Muscle of leg (tissue), 11 donors: Measurements from ENCODE around the gene MIER3. TPM values are rescaled to one million over a fixed set of nuclear protein-coding genes. Genes with fewer than 3 reads are reported as not detected.
"Not testable (repeated sequence)": the region's sequence is repeated elsewhere in the genome, so short reads cannot be mapped to it uniquely, and the experiment has no call there.

Experiments
- DNase-seq: peaks from one replicate; pipeline ENCODE4 v3.0.0; 2013
- H3K27ac ChIP-seq: one replicate; pipeline ENCODE4 v1.5.1; 2013; ENCODE audit warnings: mild to moderate bottlenecking, low read length, control low read depth
- H3K27me3 ChIP-seq: one replicate; pipeline ENCODE4 v1.6.1; 2013; ENCODE audit warnings: low read length; ENCODE audit not compliant: control insufficient read depth, insufficient read depth
- H3K36me3 ChIP-seq: one replicate; pipeline ENCODE4 v1.6.1; 2013; ENCODE audit warnings: low read length; ENCODE audit not compliant: control insufficient read depth, insufficient read depth
- H3K4me1 ChIP-seq: one replicate; pipeline ENCODE4 v1.6.1; 2013; ENCODE audit warnings: low read length; ENCODE audit not compliant: control insufficient read depth, insufficient read depth
- H3K4me3 ChIP-seq: one replicate; pipeline ENCODE4 v1.5.1; 2013; ENCODE audit warnings: low read length, control low read depth
- H3K9me3 ChIP-seq: replicated peaks from 2 replicates; pipeline ENCODE4 v1.6.1; 2013; ENCODE audit warnings: low read depth, low read length; ENCODE audit not compliant: control insufficient read depth
- WGBS: methylation state at CpG from one replicate; pipeline ENCODE4 v1.1.5; 2013; ENCODE audit warnings: missing lambda C conversion rate; ENCODE audit not compliant: insufficient coverage; 5-methylcytosine and 5-hydroxymethylcytosine counted together
- polyA plus RNA-seq, 8 donors: library from polyadenylated mRNA; unstranded; fragments of 120-200 nt; gene quantifications; one replicate each; pipeline versions ENCODE4 v1.2.1 to v1.2.3, GENCODE V29; 2013; ENCODE audit warnings: inconsistent platforms in 1 of 8, low replicate concordance in 1 of 8; ENCODE audit not compliant: insufficient read length in 8 of 8, insufficient read depth in 1 of 8
- total RNA-seq: library from RNA; stranded (reverse); fragments of 120-200 nt; gene quantifications from one replicate; pipeline ENCODE4 v1.2.4, GENCODE V29; 2013

The MIER3 gene
- total and polyA plus RNA-seq, 9 donors: 15.0 to 28.5 (median 20.3) TPM

DNA sequence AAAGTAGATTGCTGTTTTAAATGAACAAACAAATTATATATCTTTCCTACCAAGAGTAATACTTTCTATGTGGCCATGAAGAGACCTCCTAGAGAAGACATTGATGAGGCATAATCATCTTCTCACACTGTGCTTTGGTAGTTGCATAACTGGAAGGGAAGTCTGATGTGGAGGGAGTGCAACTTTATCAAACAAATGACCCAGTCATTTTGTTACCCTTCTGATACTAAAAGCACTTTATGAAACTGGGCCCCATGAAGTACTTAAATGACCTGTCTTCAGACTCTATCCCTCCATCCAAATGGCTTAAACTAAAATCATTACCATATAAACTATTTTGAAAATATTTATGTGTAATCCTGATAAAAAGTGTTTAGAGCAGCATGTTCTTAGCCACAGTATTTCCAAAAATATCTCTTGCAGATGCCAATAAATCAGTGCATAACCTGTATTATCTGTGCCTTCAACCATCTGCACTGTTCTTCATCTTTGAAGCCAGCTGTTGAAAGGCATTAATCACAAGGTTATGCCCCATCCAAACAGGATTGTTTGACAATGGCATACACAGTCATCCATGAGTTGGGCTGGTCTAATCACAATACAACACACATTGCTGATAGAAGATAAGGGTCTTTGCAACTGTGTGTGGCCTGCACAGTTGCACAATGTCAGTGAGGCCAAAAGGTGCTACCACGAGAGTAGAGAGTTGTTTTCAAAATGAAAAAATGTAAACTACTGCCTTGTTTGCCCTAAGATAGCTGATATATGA is 31.9 kb upstream of the MIER3 start:
- H3K9me3 ChIP-seq: no peaks in the 10 kb centered on the region
- no peaks in the 10 kb centered on the region for H3K4me1 ChIP-seq
- no peak overlapping the region for H3K27ac ChIP-seq
- no peaks in the 10 kb centered on the region for H3K27me3 ChIP-seq
- no peak overlapping the region for H3K4me3 ChIP-seq
- no CpG with 5 or more reads among the region's 1 CpG for WGBS
- DNase-seq: no peak
- H3K36me3 ChIP-seq: no peaks in the 10 kb centered on the region

DNA sequence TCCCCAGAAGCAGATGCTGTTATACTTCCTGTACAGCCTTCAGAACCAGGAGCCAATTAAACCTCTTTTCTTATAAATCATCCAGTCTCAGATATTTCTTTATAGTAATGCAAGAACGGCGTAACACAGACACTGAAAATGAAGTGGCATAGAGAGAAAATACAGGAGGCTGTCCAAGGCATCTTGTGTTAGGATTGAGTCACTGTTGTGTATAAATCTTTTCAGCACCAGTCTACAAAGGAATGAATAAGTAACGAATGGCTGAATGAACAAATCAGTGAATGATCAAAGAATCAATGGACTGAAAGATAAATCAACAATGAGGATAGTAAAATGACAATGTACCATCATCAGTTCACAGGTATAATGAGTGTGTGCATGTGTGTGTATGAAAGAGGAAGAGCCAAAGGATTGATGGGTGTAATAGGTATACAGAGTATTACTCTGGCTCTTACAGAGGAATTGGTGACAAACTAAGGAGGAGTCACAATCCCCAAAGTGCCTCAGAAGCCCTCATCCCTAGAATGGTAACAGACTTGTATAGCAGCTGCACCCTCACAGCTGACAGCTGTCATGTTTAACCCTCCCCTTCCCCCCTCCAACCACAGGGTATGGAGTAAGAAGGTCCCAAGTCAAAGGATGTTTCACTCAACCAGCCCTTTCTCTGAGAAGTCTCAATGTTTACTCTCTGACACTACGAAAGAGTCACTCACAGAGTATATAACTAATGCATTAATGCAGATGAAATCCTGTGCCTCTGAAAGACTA is 29.8 kb upstream of the MIER3 start:
- H3K36me3 ChIP-seq: no peaks in the 10 kb centered on the region
- H3K27ac ChIP-seq: no peak overlapping the region
- no peaks in the 10 kb centered on the region for H3K27me3 ChIP-seq
- H3K9me3 ChIP-seq: no peaks in the 10 kb centered on the region
- no CpG with 5 or more reads among the region's 4 CpGs for WGBS
- DNase-seq: no peak
- H3K4me1 ChIP-seq: no peaks in the 10 kb centered on the region
- H3K4me3 ChIP-seq: no peak overlapping the region

- H3K27me3 ChIP-seq: no peaks in the 10 kb centered on the region
- 58% methylated on average over 11 of the region's 13 CpGs for WGBS
- no peak overlapping the region for H3K27ac ChIP-seq
- no peaks in the 10 kb centered on the region for H3K9me3 ChIP-seq
- H3K4me3 ChIP-seq: no peak overlapping the region
- no peaks in the 10 kb centered on the region for H3K36me3 ChIP-seq
- DNase-seq: no peak
- H3K4me1 ChIP-seq: no peaks in the 10 kb centered on the region
Measured at GRCh38 chr5:56979968-56980367, 28.0 kb upstream of the MIER3 start.

DNA sequence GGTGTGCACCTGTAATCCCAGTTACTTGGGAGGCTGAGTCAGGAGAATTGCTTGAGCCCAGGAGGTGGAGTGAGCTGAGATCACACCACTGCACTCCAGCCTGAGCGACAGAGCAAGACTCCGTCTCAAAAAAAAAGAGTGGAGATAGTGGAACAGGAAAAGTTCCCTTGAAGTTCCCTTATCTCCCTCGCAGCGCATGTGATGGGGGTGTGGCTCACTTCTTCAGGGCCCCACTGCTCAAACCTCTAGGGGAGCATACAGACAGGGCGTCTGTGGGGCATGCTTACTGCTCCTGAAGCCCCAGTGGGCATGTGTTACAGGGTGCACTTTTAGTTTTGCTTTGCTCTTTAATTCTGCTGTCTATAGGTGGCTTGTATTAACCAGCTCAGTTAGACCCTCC is 27.6 kb upstream of the MIER3 start:
- not testable (repeated sequence) for DNase-seq, H3K4me1 ChIP-seq, H3K4me3 ChIP-seq, H3K36me3 ChIP-seq, H3K9me3 ChIP-seq, H3K27ac ChIP-seq, H3K27me3 ChIP-seq
- WGBS: no CpG with 5 or more reads among the region's 5 CpGs

- 22% methylated on average over 1 of the region's 2 CpGs for WGBS
- Histone ChIP-seq H3K4me1 (no peaks in the 10 kb centered on the region), H3K27me3 (no peaks in the 10 kb centered on the region), H3K4me3 (no peak overlapping the region), H3K27ac (no peak overlapping the region), H3K9me3 (no peaks in the 10 kb centered on the region), H3K36me3 (no peaks in the 10 kb centered on the region)
- no peak for DNase-seq
Measured at GRCh38 chr5:56977822-56978221, 25.9 kb upstream of the MIER3 start.

DNA sequence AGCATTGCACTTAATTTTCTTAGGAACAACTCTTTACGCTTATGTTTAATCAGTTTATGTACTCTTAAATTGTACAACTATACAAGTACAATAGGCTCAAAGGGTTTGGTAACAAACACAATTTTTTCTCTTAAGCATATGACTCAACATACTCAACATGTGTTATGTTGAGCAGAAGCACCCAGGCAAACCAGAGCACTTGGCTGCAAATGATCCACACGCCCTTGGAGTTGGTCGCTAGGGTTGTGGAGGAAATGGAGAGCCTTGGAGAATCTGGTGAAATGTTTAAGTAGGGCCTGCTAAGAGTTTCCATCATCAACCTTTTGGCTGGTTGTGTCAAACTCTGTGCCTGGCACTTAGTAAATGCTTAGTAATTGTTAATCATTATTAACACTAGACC is 25.1 kb upstream of the MIER3 start:
- H3K9me3 ChIP-seq: no peaks in the 10 kb centered on the region
- H3K4me1 ChIP-seq: no peaks in the 10 kb centered on the region
- H3K36me3 ChIP-seq: no peaks in the 10 kb centered on the region
- no CpG with 5 or more reads among the region's 3 CpGs for WGBS
- H3K27ac ChIP-seq: no peak overlapping the region
- DNase-seq: no peak
- H3K27me3 ChIP-seq: no peaks in the 10 kb centered on the region
- H3K4me3 ChIP-seq: no peak overlapping the region

DNA sequence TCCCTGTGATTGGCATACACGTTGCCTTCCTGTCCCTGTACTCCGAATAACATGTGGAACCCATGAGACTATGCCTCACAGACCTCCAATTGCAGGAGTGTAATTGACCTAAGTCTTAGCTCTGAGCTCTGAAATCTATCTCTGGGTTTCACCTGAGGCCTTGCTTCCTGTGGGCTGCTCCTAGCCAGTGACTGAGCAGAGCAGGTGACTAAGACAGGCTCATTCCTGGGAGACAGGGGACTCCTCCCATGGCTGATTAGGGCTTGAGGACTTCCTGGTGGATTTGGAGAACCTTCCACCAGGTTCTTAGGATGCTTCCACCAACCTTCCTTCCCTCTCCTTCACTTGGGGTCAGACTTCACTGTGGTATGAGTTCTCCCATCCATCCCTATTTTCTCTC is 22.3 kb upstream of the MIER3 start:
- no peak for DNase-seq
- H3K36me3 ChIP-seq: no peaks in the 10 kb centered on the region
- 75% methylated on average over 2 of the region's 2 CpGs for WGBS
- no peaks in the 10 kb centered on the region for H3K9me3 ChIP-seq
- no peak overlapping the region for H3K4me3 ChIP-seq
- H3K27me3 ChIP-seq: no peaks in the 10 kb centered on the region
- H3K27ac ChIP-seq: no peak overlapping the region
- no peaks in the 10 kb centered on the region for H3K4me1 ChIP-seq

- H3K36me3 ChIP-seq: no peaks in the 10 kb centered on the region
- H3K9me3 ChIP-seq: no peaks in the 10 kb centered on the region
- H3K4me1 ChIP-seq: no peaks in the 10 kb centered on the region
- WGBS: 14% methylated on average over 2 of the region's 6 CpGs
- H3K27me3 ChIP-seq: no peaks in the 10 kb centered on the region
- H3K4me3 ChIP-seq: no peak overlapping the region
- no peak overlapping the region for H3K27ac ChIP-seq
- DNase-seq: no peak
Measured at GRCh38 chr5:56973473-56973872, 21.6 kb upstream of the MIER3 start.

GRCh38 chr5:56971275-56971674 is 19.4 kb upstream of the MIER3 start:
- peaks cover 2% of the 10 kb centered on the region for H3K27me3 ChIP-seq
- no peak for DNase-seq
- H3K4me1 ChIP-seq: no peaks in the 10 kb centered on the region
- no peak overlapping the region for H3K27ac ChIP-seq
- H3K4me3 ChIP-seq: no peak overlapping the region
- no peaks in the 10 kb centered on the region for H3K9me3 ChIP-seq
- no CpG with 5 or more reads among the region's 3 CpGs for WGBS
- no peaks in the 10 kb centered on the region for H3K36me3 ChIP-seq

GRCh38 chr5:56964173-56964572 is 12.2 kb upstream of the MIER3 start:
- no peak for DNase-seq
- H3K4me3 ChIP-seq: no peak overlapping the region
- H3K27me3 ChIP-seq: peaks cover 8% of the 10 kb centered on the region
- H3K9me3 ChIP-seq: no peaks in the 10 kb centered on the region
- WGBS: no CpG with 5 or more reads among the region's 2 CpGs
- H3K27ac ChIP-seq: no peak overlapping the region
- H3K36me3 ChIP-seq: no peaks in the 10 kb centered on the region
- H3K4me1 ChIP-seq: no peaks in the 10 kb centered on the region
